Immature natural killer cell (primary cell): Measurements from ENCODE around the gene MIS12. TPM values are rescaled to one million over a fixed set of nuclear protein-coding genes. Genes with fewer than 3 reads are reported as not detected.

Source experiments
- DNase-seq, 3 donors: peaks; one replicate each; pipeline ENCODE4 v3.0.0; 2022; ENCODE audit warnings: mixed read lengths in 1 of 3
- H3K27ac Mint-ChIP-seq, 6 donors: one replicate each; pipeline ENCODE4 v1.8.0; 2020; ENCODE audit warnings: mixed read lengths in 6 of 6, mild to moderate bottlenecking in 5 of 6, inconsistent platforms in 4 of 6, moderate library complexity in 3 of 6
- H3K27me3 Mint-ChIP-seq, 3 donors: one replicate each; pipeline ENCODE4 v1.8.0; 2020 to 2021; ENCODE audit warnings: low read depth in 3 of 3, mild to moderate bottlenecking in 3 of 3, mixed read lengths in 3 of 3, moderate library complexity in 3 of 3, inconsistent platforms in 1 of 3
- H3K36me3 Mint-ChIP-seq, 3 donors: one replicate each; pipeline ENCODE4 v1.8.0; 2020; ENCODE audit warnings: mixed read lengths in 3 of 3, inconsistent platforms in 2 of 3, mild to moderate bottlenecking in 2 of 3
- H3K4me1 Mint-ChIP-seq, 2 donors: one replicate each; pipeline ENCODE4 v1.8.0; 2020; ENCODE audit warnings: inconsistent platforms in 2 of 2, mild to moderate bottlenecking in 2 of 2, mixed read lengths in 2 of 2, moderate library complexity in 1 of 2
- H3K4me3 Mint-ChIP-seq, 5 donors: one replicate each; pipeline ENCODE4 v1.8.0; 2020; ENCODE audit warnings: mild to moderate bottlenecking in 5 of 5, mixed read lengths in 5 of 5, inconsistent platforms in 3 of 5, moderate library complexity in 3 of 5
- H3K9me3 Mint-ChIP-seq, 6 donors: one replicate each; pipeline ENCODE4 v1.8.0; 2020; ENCODE audit warnings: mild to moderate bottlenecking in 6 of 6, mixed read lengths in 6 of 6, inconsistent platforms in 4 of 6, moderate library complexity in 3 of 6
- polyA plus RNA-seq, 3 donors: library from polyadenylated mRNA; unstranded; fragments of 300-500 nt; fragmentation: Illumina TruSeq; gene quantifications; one replicate each; pipeline ENCODE4 v1.2.3, GENCODE V29; 2021

The MIS12 gene
- polyA plus RNA-seq, 3 donors from 2014 or later: 20.8 to 32.6 (median 24.1) TPM

DNA sequence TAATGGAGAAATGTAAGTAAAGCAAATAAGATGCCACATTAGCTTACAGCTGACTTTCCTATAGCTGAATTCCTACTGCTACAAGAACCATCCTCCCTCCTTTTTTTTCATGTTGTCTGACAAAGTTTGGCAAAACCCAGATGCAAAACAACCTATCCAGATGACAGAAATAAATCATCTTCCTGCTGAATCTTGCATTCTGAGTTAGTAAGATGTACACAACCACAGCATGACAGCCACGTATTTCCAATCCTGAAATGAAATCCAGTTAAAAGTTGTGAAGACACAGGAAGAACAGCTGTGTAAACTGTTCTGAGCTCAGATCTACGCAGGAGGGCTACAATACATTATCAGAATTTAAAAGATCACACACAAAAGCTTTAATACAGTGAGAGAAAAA, 12.5 kb upstream of the MIS12 start:
- H3K27ac Mint-ChIP-seq: no peak overlapping the region
- no peaks in the 10 kb centered on the region for H3K9me3 Mint-ChIP-seq
- H3K36me3 Mint-ChIP-seq: peaks cover 24 to 33% (median 24%) of the 10 kb centered on the region in 3 donors

DNA sequence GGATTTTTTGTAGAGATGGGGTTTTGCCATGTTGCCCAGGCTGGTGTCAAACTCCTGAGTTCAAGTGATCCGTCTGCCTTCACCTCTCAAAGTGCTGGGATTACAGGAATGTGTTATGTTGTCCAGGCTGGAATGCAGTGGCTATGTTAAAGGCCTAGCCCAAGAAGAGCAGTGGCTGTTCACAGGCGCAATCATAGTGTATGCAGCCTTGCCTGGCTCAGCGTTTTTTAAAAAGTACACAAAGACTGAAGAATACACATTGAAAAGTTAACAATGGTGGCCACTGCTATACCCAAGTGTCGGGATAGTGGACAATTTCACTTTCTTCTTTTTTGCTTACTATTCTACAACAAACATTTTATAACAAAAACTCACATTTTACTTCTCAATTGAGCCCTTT, 7.4 kb upstream of the MIS12 start:
- Mint-ChIP-seq H3K9me3 (no peaks in the 10 kb centered on the region), H3K36me3 (peaks cover 27 to 33% (median 32%) of the 10 kb centered on the region in 3 donors), H3K27me3 (peaks cover 0 to 3% (median 2%) of the 10 kb centered on the region in 3 donors), H3K4me3 (no peak overlapping the region), H3K4me1 (peaks cover 17 to 58% of the 10 kb centered on the region in 2 donors), H3K27ac (no peak overlapping the region)
- DNase-seq: no peak

More for the DNA sequence above, 12.5 kb upstream of the MIS12 start:
- DNase-seq: no peak
- Mint-ChIP-seq H3K27me3 (peaks cover 0 to 1% (median 0%) of the 10 kb centered on the region in 3 donors), H3K4me1 (peaks cover 12 to 29% of the 10 kb centered on the region in 2 donors), H3K4me3 (no peak overlapping the region)

- no peak overlapping the region for H3K4me3 Mint-ChIP-seq
- peaks cover 35 to 76% of the 10 kb centered on the region in 2 donors for H3K4me1 Mint-ChIP-seq
- H3K27me3 Mint-ChIP-seq: peaks cover 1 to 7% (median 6%) of the 10 kb centered on the region in 3 donors
- no peak overlapping the region for H3K27ac Mint-ChIP-seq
- H3K36me3 Mint-ChIP-seq: peaks cover 19 to 30% (median 30%) of the 10 kb centered on the region in 3 donors
- DNase-seq: no peak
- no peaks in the 10 kb centered on the region for H3K9me3 Mint-ChIP-seq
These were observed 5.4 kb upstream of the MIS12 start for GRCh38 chr17:5480962-5481361.

DNA sequence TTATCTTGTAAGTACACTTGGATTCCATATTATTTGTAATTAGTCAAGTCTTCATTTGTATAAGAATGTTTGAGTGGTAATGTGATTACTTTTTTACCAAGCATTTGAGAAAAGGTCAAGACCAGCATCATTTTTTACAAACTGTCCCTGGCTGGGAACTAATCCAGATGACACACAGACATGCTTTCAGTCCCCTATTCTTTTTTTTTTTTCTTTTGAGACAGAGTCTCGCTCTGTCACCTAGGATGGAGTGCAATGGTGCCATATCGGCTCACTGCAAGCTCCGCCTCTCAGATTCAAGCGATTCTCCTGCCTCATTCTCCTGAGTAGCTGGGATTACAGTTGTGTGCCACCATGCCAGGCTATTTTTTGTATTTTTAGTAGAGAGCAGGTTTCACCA, 4.9 kb upstream of the MIS12 start:
- Mint-ChIP-seq H3K9me3 (no peaks in the 10 kb centered on the region), H3K4me3 (no peak overlapping the region), H3K4me1 (peaks cover 37 to 74% of the 10 kb centered on the region in 2 donors), H3K36me3 (peaks cover 16 to 30% (median 30%) of the 10 kb centered on the region in 3 donors), H3K27me3 (peaks cover 6 to 12% (median 10%) of the 10 kb centered on the region in 3 donors), H3K27ac (no peak overlapping the region)
- DNase-seq: no peak

DNA sequence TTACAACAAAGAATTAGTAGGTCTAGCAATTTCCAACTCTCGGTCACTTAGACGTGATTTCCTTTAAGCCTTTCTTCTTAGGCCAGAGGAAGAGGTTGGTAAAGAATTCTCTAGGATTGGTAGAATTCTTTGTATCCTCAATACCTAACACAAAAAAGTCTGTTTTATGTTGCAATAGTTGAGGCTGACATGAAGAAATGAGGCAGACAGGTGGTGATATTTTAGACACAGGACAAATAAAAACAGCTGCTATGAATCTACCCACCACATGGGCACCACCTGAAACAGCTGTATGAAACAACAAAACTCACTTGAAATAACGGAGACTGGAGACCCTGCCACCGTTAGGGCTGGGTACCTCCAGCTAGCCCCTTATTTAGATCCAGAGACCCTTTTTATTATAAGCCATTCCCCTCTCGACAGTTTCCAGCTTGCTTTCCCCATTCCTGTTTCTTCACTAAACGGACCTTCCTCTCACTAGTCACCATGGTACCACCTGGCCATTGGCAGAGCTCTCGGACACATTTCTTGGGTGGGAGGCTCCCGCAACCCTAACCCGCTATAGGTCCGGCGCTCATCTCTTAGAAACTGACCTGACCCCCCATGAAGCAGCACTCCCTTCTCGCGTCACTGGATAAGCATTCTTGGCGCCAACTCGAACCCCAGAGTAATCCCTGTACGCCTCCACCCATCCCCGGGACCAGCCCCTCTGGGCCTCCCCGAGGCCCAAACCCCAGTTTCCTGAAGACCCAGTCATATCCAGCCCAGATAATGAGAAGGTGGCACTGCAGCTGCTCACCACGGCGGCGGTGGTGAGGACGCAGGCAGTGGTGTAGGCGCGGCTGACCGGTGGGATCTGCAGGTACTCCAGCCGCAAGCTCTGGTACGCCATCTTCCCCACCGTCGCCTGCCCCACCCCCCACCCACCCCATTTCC, 828 bp upstream of the MIS12 start, which contains the start of gene DERL2:
TSS of gene DERL2 (minus strand) at position 909 of the 936 bp plus-strand sequence. CDS start at position 892, 17 bp downstream.
- peak in 1 of 3 donors; percentile 10 for DNase-seq
- H3K4me3 Mint-ChIP-seq: peak within 1 kb of the TSS; percentile 94 to 98 (median 96)
- H3K36me3 Mint-ChIP-seq: peaks cover 5 to 20% (median 19%) of the 10 kb centered on the region in 3 donors
- H3K4me1 Mint-ChIP-seq: peaks cover 54 to 83% of the 10 kb centered on the region in 2 donors
- peak within 1 kb of the TSS; percentile 96 to 100 (median 98) for H3K27ac Mint-ChIP-seq
- H3K9me3 Mint-ChIP-seq: no peaks in the 10 kb centered on the region
- H3K27me3 Mint-ChIP-seq: peaks cover 10 to 17% (median 10%) of the 10 kb centered on the region in 3 donors

- H3K27ac Mint-ChIP-seq: peak overlapping the region in 2 of 6 donors; percentile 70 to 98
- peaks cover 0 to 2% (median 0%) of the 10 kb centered on the region in 6 donors for H3K9me3 Mint-ChIP-seq
- H3K4me1 Mint-ChIP-seq: peaks cover 41 to 52% of the 10 kb centered on the region in 2 donors
- no peak for DNase-seq
- H3K4me3 Mint-ChIP-seq: peak overlapping the region in 1 of 5 donors; percentile 54
- H3K27me3 Mint-ChIP-seq: peaks cover 10 to 17% (median 10%) of the 10 kb centered on the region in 3 donors
- H3K36me3 Mint-ChIP-seq: peaks cover 10 to 20% (median 14%) of the 10 kb centered on the region in 3 donors
These were observed 2.4 kb downstream of the MIS12 start for GRCh38 chr17:5488752-5489151.

GRCh38 chr17:5492970-5493369, 6.6 kb downstream of the MIS12 start:
- Mint-ChIP-seq H3K36me3 (peaks cover 10 to 18% (median 12%) of the 10 kb centered on the region in 3 donors), H3K9me3 (peaks cover 0 to 2% (median 0%) of the 10 kb centered on the region in 6 donors), H3K27ac (no peak overlapping the region), H3K27me3 (peaks cover 0 to 2% (median 2%) of the 10 kb centered on the region in 3 donors), H3K4me1 (peaks cover 5 to 13% of the 10 kb centered on the region in 2 donors), H3K4me3 (no peak overlapping the region)
- DNase-seq: no peak

DNA sequence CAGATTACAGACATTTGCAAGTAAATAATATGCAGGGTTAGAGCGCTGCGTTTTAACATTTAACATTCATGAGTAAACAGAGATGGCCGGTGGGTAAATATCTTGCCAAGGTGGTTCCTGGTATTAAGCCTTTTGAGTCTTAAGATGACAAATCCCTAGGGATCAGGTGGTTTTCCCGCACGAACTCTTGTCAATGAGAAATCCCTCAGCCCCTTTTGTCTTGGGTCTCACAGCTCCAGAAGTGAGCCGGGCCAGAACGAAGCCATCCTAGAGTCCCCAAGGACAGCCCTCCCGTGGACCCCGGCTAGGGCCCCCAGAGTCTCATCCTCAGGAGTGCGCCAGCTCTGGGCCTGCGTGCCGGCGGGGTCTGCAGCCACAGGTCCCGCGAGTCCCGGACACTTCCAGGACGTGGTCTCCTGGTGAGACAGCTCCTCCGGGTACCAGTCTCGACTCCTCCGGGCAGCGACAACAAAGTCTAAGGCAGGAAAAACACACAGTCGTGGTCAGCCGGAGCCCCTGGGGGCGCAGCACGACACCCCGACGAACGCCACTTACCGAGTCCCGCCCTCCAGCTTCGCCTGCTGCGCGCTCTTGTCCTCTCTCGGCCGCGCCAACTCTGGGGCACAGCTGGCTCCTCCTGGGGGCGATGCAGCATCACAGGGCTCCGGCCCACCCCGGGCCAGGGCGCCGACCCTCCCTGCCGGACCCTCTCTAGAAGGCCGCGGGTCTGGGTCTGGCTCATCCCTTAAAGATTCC, 13.3 kb downstream of the MIS12 start:
- H3K4me3 Mint-ChIP-seq: peak overlapping the region; percentile 92 to 97 (median 93)
- no peak for DNase-seq
- peaks cover 0 to 9% (median 8%) of the 10 kb centered on the region in 3 donors for H3K27me3 Mint-ChIP-seq
- H3K4me1 Mint-ChIP-seq: peaks cover 26 to 35% of the 10 kb centered on the region in 2 donors
- no peaks in the 10 kb centered on the region for H3K9me3 Mint-ChIP-seq
- peaks cover 9 to 19% (median 14%) of the 10 kb centered on the region in 3 donors for H3K36me3 Mint-ChIP-seq
- peak overlapping the region in 2 of 6 donors; percentile 8 to 72 for H3K27ac Mint-ChIP-seq

GRCh38 chr17:5500247-5500588, 13.9 kb downstream of the MIS12 start:
- peaks cover 26 to 35% of the 10 kb centered on the region in 2 donors for H3K4me1 Mint-ChIP-seq
- peak overlapping the region; percentile 92 to 97 (median 93) for H3K4me3 Mint-ChIP-seq
- no peak for DNase-seq
- H3K9me3 Mint-ChIP-seq: no peaks in the 10 kb centered on the region
- peaks cover 0 to 9% (median 8%) of the 10 kb centered on the region in 3 donors for H3K27me3 Mint-ChIP-seq
- peak overlapping the region; percentile 72 to 93 (median 88) for H3K27ac Mint-ChIP-seq
- peaks cover 9 to 19% (median 14%) of the 10 kb centered on the region in 3 donors for H3K36me3 Mint-ChIP-seq

DNA sequence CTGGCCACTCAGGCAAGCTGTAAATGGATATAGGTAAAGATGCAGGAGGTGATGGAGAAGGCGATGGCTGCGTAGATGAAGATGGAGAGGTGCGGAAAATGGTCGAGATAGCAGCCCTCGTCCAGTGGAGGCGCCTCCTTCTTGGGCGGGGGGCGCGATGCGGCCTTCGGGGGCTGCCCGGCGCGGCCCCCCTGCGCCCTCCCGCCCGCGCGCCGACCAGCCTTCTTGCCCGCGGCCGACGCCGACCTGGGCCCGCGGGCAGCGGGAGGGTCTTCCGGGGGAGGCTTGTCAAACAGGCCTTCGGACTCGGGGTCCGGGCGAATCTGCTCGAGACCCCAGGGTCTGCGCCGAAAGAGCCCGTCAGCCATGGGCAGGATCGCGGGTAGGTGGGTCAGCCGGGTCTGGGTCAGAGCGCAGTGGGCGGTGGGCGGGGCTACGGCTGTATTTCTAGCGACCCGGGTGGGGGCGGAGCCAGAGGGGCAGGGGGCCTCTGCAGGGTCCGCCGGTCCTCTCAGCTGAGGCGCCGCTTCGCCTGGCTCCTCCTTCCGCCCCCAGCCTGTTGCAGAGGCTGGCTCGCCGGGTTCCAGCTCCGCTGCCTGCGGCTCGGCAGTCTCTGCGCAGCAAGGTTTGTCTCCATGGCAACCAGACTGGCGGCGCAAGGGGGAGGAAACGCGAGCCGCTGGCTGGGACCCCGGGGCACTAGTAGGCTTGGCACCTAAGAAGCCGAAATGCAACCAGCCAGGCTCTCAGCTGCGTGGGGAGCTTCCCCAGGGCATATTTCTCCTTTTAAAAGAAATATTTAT, 14.4 kb downstream of the MIS12 start:
- Mint-ChIP-seq H3K4me3 (peak overlapping the region; percentile 92 to 97 (median 93)), H3K27me3 (peaks cover 0 to 9% (median 7%) of the 10 kb centered on the region in 3 donors), H3K27ac (peak overlapping the region; percentile 79 to 93 (median 88)), H3K9me3 (no peaks in the 10 kb centered on the region), H3K36me3 (peaks cover 12 to 19% (median 14%) of the 10 kb centered on the region in 3 donors), H3K4me1 (peaks cover 26 to 35% of the 10 kb centered on the region in 2 donors)
- DNase-seq: peak; percentile 77 to 81 (median 81)

DNA sequence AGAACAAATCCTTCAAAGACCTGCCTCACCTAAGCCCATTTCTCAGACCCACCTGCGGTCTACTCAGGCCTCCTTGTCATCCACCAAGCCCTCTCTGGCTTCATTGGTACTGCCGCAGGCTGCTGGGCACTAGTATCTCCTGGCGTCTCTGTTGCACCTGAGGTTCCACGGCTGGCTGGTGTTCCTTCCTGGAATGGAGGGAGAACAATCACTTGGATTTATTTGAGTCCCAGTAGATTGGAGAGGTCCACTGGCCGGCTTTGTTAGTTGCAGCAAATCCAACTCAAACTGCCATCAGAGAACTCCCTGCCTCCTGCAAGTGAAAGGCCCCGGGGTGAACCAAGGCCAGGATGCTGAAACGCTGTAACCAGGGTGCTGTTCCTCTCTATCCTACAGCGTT, 15.3 kb downstream of the MIS12 start:
- Mint-ChIP-seq H3K27ac (peak overlapping the region; percentile 21 to 86 (median 78)), H3K4me1 (peaks cover 26 to 35% of the 10 kb centered on the region in 2 donors), H3K27me3 (peaks cover 0 to 9% (median 6%) of the 10 kb centered on the region in 3 donors), H3K4me3 (peak overlapping the region; percentile 49 to 92 (median 72)), H3K9me3 (no peaks in the 10 kb centered on the region), H3K36me3 (peaks cover 14 to 22% (median 16%) of the 10 kb centered on the region in 3 donors)
- no peak for DNase-seq

- H3K9me3 Mint-ChIP-seq: no peaks in the 10 kb centered on the region
- peak overlapping the region in 3 of 6 donors; percentile 15 to 86 (median 59) for H3K27ac Mint-ChIP-seq
- H3K36me3 Mint-ChIP-seq: peaks cover 16 to 25% (median 17%) of the 10 kb centered on the region in 3 donors
- no peak for DNase-seq
- H3K4me3 Mint-ChIP-seq: peak overlapping the region in 1 of 5 donors; percentile 3
- peaks cover 26 to 35% of the 10 kb centered on the region in 2 donors for H3K4me1 Mint-ChIP-seq
- H3K27me3 Mint-ChIP-seq: peaks cover 0 to 9% (median 6%) of the 10 kb centered on the region in 3 donors
These were observed 16.2 kb downstream of the MIS12 start for GRCh38 chr17:5502552-5502951.
